HL-60/S4 treated with retinoic acid at 250 ng/mL for 4 days and 3 days (cell line): ENCODE results near the gene SNTG2.

ENCODE experiments used
- in situ Hi-C: fragments of 300-500 bp; cut with MboI; formaldehyde crosslinking; loops from 2 replicates; pipeline ENCODE4 v1.7.0; 2022; ENCODE audit warnings: low sequenced_read_pairs

Gene SNTG2

DNA sequence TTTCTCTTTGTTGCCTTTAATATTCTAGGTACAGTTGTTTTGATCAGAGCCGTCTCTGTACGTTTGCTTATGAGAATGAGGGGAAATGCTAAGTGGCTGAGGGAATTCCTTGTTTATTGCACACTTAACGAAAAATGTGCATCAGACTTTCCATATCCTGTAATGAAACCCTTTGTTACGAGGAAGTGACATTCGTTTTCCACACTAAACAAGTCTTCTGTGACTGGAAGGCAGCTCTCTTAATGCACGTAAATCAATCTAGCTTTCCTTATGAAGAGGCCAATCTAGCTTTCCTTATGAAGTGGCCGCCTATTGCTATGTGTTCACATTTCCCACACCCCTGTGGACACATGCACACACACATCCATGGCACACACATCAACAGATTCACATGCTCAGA, 186.2 kb downstream of the SNTG2 start:
- in situ Hi-C loops = no loop called here

GRCh38 chr2:1137264-1137663, 186.6 kb downstream of the SNTG2 start:
- in situ Hi-C loops = no loop called here

DNA sequence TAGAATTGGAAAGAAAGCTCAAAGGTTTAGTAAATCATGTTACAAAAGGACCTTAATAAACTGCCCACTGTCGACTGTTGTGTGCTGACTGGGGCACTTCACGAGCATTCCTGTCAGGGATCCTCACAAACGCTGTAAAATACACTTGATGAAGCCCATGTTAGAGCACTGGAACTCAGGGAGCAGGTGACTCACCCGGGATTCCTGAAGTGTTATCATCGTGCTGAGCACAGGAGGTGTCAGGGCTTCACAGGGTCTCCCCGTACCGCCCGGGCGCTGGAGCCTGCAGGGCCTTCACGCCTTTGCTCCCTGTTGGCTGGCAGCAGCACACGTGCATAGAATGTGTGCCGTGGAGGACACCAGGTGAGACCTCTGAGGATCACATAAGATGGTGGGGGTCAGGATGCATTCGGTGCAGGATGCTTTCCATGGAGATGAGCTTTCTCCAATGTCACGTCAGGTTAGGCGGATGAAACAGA, 187.3 kb downstream of the SNTG2 start:
- in situ Hi-C loops = no loop called here

DNA sequence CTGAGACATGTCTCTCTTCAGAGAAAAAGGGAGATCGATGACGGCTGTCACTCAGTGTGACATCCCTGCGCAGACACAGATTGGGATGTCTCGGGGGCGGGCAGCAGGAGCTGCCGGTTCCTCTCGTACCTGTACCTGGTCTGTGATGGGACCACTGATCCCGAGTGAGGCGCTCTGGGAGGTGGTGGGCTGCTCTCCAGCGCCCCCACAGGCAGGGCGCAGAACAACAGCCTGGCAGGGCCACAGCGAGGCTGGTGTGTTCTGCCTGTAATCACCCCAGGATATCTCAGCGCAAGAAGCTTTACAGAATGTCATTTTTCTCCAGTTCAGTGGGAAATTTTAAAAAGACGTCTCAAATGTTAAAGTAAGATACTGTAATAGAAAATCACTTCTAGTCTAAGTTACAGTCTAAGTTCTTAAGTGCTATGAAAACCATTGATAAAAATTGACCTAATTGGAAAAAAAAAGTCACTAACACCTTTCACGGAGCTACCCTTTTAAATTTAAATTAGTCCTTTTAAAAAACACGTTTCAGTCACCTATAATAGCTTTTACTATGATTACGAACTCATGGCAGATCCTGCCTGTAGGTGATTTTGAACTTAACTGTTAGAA, 189.8 kb downstream of the SNTG2 start:
- in situ Hi-C loops = no loop called here

GRCh38 chr2:1141079-1141478, 190.4 kb downstream of the SNTG2 start:
- in situ Hi-C loops = no loop called here

GRCh38 chr2:1143129-1143528, 192.5 kb downstream of the SNTG2 start:
- in situ Hi-C loops = no loop called here

DNA sequence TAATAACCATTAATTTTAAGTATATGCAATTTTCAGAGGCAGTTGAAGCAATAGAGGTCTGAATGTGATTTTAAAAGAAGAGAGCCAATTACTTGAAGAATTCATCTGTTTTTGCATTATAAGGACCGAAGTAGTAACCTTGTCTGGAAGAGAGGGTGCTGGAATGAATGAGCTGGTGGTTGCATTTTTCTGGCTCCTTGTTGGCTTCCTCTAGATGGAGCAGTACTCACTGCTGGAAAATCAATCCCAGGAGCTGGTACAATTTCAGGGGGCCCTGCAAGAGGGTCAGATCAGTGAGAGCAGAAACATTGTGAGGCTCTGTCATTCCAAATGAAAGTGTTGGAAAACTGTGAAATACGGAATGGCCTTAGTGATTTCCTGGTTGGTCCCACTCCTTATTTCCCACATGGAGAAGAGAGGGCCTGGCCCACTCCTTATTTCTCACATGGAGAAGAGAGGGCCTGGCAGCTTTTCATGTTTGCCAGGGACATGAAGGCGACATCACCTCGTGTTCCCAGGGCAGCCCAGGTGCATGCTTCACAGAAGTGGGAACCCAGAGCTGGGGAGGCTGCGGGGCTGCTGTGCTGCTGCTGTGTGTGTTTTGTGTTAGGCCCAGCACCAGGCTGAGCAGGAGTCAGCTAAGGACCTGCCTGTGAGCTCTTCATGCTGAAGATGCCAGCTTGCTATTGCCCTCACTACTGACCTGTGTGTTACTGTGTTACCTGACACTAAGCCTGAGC, 197.4 kb downstream of the SNTG2 start:
- in situ Hi-C loops = no loop called here

GRCh38 chr2:1150724-1151511, 200.3 kb downstream of the SNTG2 start:
- in situ Hi-C loops = no loop called here

GRCh38 chr2:1152375-1152774, 201.7 kb downstream of the SNTG2 start:
- in situ Hi-C loops = no loop called here

DNA sequence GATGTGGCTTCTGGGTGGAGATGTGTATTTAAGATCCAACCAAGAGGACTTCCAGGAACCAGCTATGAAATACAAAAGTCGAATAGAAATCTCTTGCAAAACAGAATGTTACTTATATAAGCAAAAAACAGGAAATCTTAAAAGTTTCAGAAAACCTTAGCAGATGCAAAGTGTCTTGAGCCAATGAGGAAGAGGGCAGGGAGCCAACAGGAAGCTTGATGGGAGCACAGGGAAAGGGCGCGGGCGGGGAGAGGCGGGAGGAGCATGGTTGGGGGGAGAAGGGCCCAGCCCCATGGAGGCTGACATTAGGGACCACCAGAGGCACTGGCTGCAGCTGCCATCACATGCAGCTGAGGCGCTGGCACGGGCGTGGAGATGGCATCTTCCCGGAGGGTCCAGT, 203.3 kb downstream of the SNTG2 start:
- in situ Hi-C loops = no loop called here

GRCh38 chr2:1154710-1155594, 204.3 kb downstream of the SNTG2 start:
- in situ Hi-C loops = no loop called here

DNA sequence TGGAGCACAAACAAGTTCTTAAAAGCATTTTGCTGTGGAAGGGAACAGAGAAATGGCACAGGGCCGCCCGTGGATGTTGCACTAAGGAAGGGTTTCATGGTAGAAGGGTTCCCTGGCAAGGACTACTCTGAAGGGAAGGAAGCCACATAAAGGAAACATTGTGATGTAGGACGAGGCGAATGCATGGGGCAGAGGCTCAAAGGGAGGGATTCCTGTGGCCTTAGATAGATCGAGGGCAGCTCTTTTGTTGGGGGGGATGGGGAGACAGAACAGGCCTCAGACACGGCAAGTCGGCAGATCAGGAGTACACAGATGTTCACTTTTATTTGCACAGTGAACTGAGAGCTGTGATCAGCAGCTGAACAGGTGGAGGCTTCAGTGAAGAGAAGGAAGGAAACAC, 205.4 kb downstream of the SNTG2 start:
- in situ Hi-C loops = no loop called here

- in situ Hi-C loops = no loop called here
These were observed 205.9 kb downstream of the SNTG2 start for GRCh38 chr2:1156531-1156930.

DNA sequence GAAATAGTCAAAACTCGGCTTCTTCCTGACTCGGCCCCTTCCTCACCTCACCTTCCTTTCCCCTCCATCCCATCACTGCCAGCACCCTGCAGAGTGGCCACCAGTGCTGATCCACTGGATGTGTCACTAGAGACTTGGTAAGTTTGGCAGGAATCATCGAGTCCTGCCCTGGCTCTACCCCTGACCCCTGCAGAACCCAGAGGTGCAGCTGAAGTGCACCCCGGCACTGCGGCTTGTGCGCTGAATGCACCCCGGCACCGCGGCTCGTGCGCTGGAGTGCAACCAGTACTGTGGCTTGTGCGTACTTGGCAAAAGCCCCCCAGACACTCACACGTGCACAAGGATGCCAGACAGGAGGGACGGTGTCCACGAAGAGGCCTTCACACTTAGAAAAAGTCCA, 206.5 kb downstream of the SNTG2 start:
- in situ Hi-C loops = no loop called here

- in situ Hi-C loops = no loop called here
These were observed 208.4 kb downstream of the SNTG2 start for GRCh38 chr2:1159013-1159412.

- in situ Hi-C loops = no loop called here
These were observed 211.6 kb downstream of the SNTG2 start for GRCh38 chr2:1162246-1162645.

- in situ Hi-C loops = no loop called here
These were observed 212.3 kb downstream of the SNTG2 start for GRCh38 chr2:1162768-1163584.

DNA sequence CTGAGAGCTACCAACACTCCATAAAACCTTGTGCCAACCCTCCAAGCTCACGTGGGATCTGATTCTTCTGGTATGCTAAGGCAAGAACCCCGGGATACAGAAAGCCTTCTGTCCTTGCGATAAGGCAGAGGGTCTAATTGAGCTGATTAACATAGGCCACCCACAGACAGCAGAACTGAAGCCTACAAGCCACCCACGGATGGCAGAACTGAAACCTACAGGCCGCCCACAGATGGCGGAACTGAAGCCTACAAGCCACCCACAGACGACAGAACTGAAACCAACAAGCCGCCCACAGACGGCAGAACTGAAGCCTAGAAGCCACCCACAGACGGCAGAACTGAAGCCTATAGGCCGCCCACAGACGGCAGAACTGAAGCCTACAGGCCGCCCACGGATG, 216.3 kb downstream of the SNTG2 start:
- in situ Hi-C loops = no loop called here

GRCh38 chr2:1168846-1169245, 218.2 kb downstream of the SNTG2 start:
- in situ Hi-C loops = no loop called here
